Measurements from ENCODE around the gene TP53. TPM values are rescaled to one million over a fixed set of nuclear protein-coding genes. Genes with fewer than 3 reads are reported as not detected.

Gene TP53
- total and polyA plus RNA-seq, 9 of the 15 experiments (the other 6 are each of a cell fraction or from before 2014, with no cell fraction given) = 2.8 to 14.0 (median 7.1) TPM

DNA sequence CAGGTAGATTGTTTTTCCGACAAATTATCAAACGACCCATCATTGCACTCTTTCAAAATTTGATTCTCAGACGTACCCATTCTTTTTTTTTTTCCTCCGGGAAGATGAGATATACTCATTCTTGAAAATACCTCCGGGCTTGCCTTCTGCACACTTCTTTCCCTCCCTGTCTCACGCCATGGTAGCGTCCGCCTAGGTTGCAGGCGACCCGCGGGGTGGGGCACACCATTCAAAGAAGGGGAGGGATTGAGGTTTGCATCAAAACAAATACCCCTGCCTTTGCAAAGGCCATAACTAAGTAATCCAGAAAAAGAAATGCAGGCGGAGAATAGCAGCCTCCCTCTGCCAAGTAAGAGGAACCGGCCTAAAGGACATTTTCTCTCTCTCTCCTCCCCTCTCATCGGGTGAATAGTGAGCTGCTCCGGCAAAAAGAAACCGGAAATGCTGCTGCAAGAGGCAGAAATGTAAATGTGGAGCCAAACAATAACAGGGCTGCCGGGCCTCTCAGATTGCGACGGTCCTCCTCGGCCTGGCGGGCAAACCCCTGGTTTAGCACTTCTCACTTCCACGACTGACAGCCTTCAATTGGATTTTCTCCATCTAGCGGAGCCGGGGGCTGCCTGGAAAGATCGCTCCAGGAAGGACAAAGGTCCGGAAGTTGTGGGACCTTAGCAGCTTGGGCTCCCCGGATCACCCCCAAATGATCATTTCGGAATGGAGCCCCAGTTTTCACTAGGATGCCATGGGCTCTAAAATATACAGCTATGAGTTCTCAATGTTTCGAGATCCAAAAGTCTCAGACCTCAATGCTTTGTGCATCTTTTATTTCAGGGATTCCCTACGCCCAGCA, 843 bp downstream of the TP53 start:
- Histone ChIP-seq H3K27ac (ENCODE audit: extremely low read depth, low read depth, low read length) (peak overlapping the region; percentile 99), H3K9me3 (replicated peaks; ENCODE audit: control insufficient read depth, insufficient read depth, low read depth, low read length) (no peaks in the 10 kb centered on the region), H3K27me3 (ENCODE audit: control insufficient read depth in 2 of 2, insufficient read depth in 2 of 2, low read length in 2 of 2) (no peaks in the 10 kb centered on the region), H3K4me3 (peak overlapping the region; percentile 78), H3K79me2 (ENCODE audit: control insufficient read depth, insufficient read depth, low read length) (peaks cover 66% of the 10 kb centered on the region), H4K20me1 (replicated peaks; ENCODE audit: control insufficient read depth, insufficient read depth, low read length) (no peaks in the 10 kb centered on the region), H2AFZ (ENCODE audit: low read depth, low read length) (no peak overlapping the region; the same call in 1 of the 2 replicates), H3K9ac (ENCODE audit: insufficient read depth in 1 of 2, low read depth in 2 of 2, low read length in 2 of 2) (peak overlapping the region; percentile 95 to 96), H3K36me3 (ENCODE audit: control insufficient read depth, insufficient read depth, low read length) (peaks cover 27% of the 10 kb centered on the region), H3K9me1 (ENCODE audit: control insufficient read depth, insufficient read depth, low read length) (no peaks in the 10 kb centered on the region), H3K4me1 (replicated peaks in 1 of 2; ENCODE audit: control insufficient read depth in 2 of 2, insufficient read depth in 2 of 2, low read length in 2 of 2) (peaks cover 6 to 21% of the 10 kb centered on the region in 2 experiments; a peak in 3 of 5 replicates), H3K4me2 (ENCODE audit: insufficient read depth, low read length) (peak overlapping the region; percentile 99)
- FAIRE-seq (peak; percentile 37), DNase-seq (ENCODE audit: extremely low read depth in 1 of 4, low spot score in 3 of 4) (peak; percentile 43 to 85 (median 62)), ATAC-seq (peak; percentile 54)
- TSS peak; percentile 79 for BruUV-seq (replicated peaks)
- POLR2A ChIA-PET = interaction anchor here (0.6 to 7.3 kb wide), 50 partner anchors 9 to 570 kb away, joined by 3 to 67 read pairs (median 5); partner anchors contain the start of genes ATP1B2, CD68, DNAH2 and EFNB3
- WGBS (ENCODE audit: insufficient coverage, low coverage, missing lambda C conversion rate) = 0% methylated on average over 24 of the region's 30 CpGs
- in situ Hi-C loops (cut with MboI) = loop anchor here (5.0 kb wide), 1 partner anchor 54 kb away; the partner anchor contains the start of gene SHBG
- intact Hi-C loops (cut with micrococcal nuclease) = loop anchor here (5.0 kb wide), 1 partner anchor 99 kb away; no protein-coding TSS in a partner anchor
- CTCF ChIA-PET (ENCODE audit: low intra/inter-chr PET ratio) = interaction anchor here (1.1 to 2.7 kb wide), 3 partner anchors 52 to 100 kb away, joined by 3 to 18 read pairs (median 3); no protein-coding TSS in a partner anchor
- TF ChIP-seq PRDM10 (IDR thresholded peaks at IDR 0.05; ENCODE audit: partially characterized antibody) = peak; percentile 100
- TF ChIP-seq KAT2B (IDR thresholded peaks at IDR 0.05; ENCODE audit: low read depth, low read length) = no peak
- TF ChIP-seq SIN3B (IDR thresholded peaks at IDR 0.05; ENCODE audit: low read depth) = 0 out of 2 replicates have a peak, but pooled peaks have one; percentile 25
- peak; percentile 63; the same call in 1 of the 2 replicates for TF ChIP-seq RBFOX2 (IDR thresholded peaks at IDR 0.05; ENCODE audit: low read depth, low read length)
- TF ChIP-seq ARID2 (IDR thresholded peaks at IDR 0.05) = no peak
- TF ChIP-seq TAF1 (IDR thresholded peaks at IDR 0.05; ENCODE audit: control insufficient read depth, extremely low read depth, insufficient read depth, low read length, severe bottlenecking) = peak; percentile 82
- peak; percentile 41 to 66; a peak in 2 of 4 replicates for TF ChIP-seq SIN3A (IDR thresholded peaks at IDR 0.05; ENCODE audit: borderline replicate concordance in 2 of 2, control insufficient read depth in 1 of 2, low read depth in 2 of 2, low read length in 2 of 2)
- TF ChIP-seq ZFP30 (CRISPR knock-in tag; IDR thresholded peaks at IDR 0.05; ENCODE audit: borderline replicate concordance) = no peak
- peak in 2 of 3 experiments; percentile 58 to 84 for TF ChIP-seq YY1 (IDR thresholded peaks at IDR 0.05; ENCODE audit: borderline replicate concordance in 1 of 3, control insufficient read depth in 1 of 3, extremely low read depth in 1 of 3, insufficient read depth in 3 of 3, insufficient read length in 1 of 3, insufficient replicate concordance in 2 of 3, low read depth in 1 of 3, low read length in 2 of 3)
- no peak for TF ChIP-seq ZNF77 (CRISPR knock-in tag; IDR thresholded peaks at IDR 0.05)
- TF ChIP-seq ID3 (CRISPR knock-in tag; IDR thresholded peaks at IDR 0.05) = no peak
- no peak for TF ChIP-seq ID3 (tag; IDR thresholded peaks at IDR 0.05)
- TF ChIP-seq EZH2 (IDR thresholded peaks at IDR 0.05; ENCODE audit: borderline replicate concordance, low read depth, low read length) = no peak
